ENCODE measurements around the gene PHF11. TPM values are rescaled to one million over a fixed set of nuclear protein-coding genes. Genes with fewer than 3 reads are reported as not detected.

Gene PHF11
- total and polyA plus RNA-seq, 2 of the 8 experiments (the other 6 are each of a cell fraction or from before 2014, with no cell fraction given): 6.1 to 8.1 TPM

DNA sequence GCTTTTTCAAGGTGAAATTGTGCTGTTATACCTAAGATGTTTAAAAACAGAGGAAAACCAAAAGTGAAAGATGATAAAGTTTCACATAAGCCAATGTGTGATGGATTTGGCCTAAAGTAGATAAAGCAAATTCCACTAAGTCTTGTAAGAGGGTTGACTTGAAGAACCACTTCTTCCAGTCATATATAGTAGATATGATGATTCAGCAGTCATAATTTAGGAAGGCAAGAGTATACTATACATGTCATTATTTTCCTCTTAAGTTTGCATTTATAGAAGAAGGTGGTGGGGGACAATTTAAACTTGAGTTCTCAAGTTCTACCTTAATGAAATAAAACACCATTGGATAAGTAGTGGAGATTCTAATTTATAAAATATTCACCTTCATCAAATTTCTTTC is 37.3 kb downstream of the PHF11 start:
- Histone ChIP-seq H3K4me3 (ENCODE audit: extremely low read depth in 1 of 4, insufficient read depth in 2 of 4, low read depth in 3 of 4, low read length in 4 of 4) (no peak overlapping the region), H3K79me2 (ENCODE audit: control insufficient read depth in 1 of 2, insufficient read depth in 2 of 2, low read length in 2 of 2) (no peaks in the 10 kb centered on the region), H3K4me2 (ENCODE audit: insufficient read depth in 1 of 2, low read depth in 2 of 2, low read length in 2 of 2) (no peak overlapping the region), H3K9me3 (ENCODE audit: insufficient read depth in 2 of 2, low read depth in 1 of 2, low read length in 1 of 2) (no peaks in the 10 kb centered on the region), H3K27ac (ENCODE audit: low read depth, low read length) (no peak overlapping the region), H3K18ac (ENCODE audit: extremely low read depth, low read length) (no peak overlapping the region), H2BK12ac (ENCODE audit: low read depth, low read length) (no peak overlapping the region), H3K56ac (replicated peaks; ENCODE audit: insufficient read length, low read depth, low read length) (no peak overlapping the region), H3K23ac (ENCODE audit: insufficient read length) (no peak overlapping the region), H3K14ac (ENCODE audit: insufficient read length) (no peak overlapping the region), H3K27me3 (replicated peaks in 1 of 4; ENCODE audit: control insufficient read depth in 3 of 4, extremely low read depth in 1 of 4, insufficient read depth in 3 of 4, low read length in 3 of 4) (no peaks in the 10 kb centered on the region), H4K20me1 (replicated peaks in 1 of 2; ENCODE audit: control insufficient read depth in 1 of 2, insufficient read depth in 2 of 2, low read length in 2 of 2) (peaks cover 0 to 2% of the 10 kb centered on the region in 2 experiments), H4K5ac (ENCODE audit: insufficient read length, low read depth, low read length) (no peak overlapping the region), H4K8ac (ENCODE audit: extremely low read depth, insufficient read depth, low read length) (no peak overlapping the region), H2BK20ac (ENCODE audit: low read length) (no peak overlapping the region), H3K79me1 (ENCODE audit: low read depth, low read length) (no peaks in the 10 kb centered on the region), H2AFZ (ENCODE audit: low read length) (no peak overlapping the region), H3K23me2 (ENCODE audit: low read depth, low read length) (no peaks in the 10 kb centered on the region), H3K36me3 (ENCODE audit: control insufficient read depth in 2 of 4, insufficient read depth in 4 of 4, low read length in 3 of 4) (peaks cover 0 to 17% (median 3%) of the 10 kb centered on the region in 4 experiments; a peak in 4 of 8 replicates), H2BK5ac (ENCODE audit: low read depth, low read length) (no peak overlapping the region), H2BK120ac (replicated peaks; ENCODE audit: low read depth, low read length) (no peak overlapping the region), H2BK15ac (ENCODE audit: low read length) (no peak overlapping the region), H4K91ac (replicated peaks; ENCODE audit: insufficient read length, low read length) (no peak overlapping the region), H3K4ac (replicated peaks; ENCODE audit: insufficient read length, low read depth, low read length) (no peak overlapping the region), H3K9ac (replicated peaks in 1 of 4; ENCODE audit: extremely low read depth in 1 of 4, low read depth in 3 of 4, low read length in 3 of 4) (no peak overlapping the region), H2AK5ac (ENCODE audit: low read depth, low read length) (no peak overlapping the region), H3K4me1 (replicated peaks in 1 of 4; ENCODE audit: control insufficient read depth in 3 of 4, insufficient read depth in 4 of 4, low read length in 3 of 4) (no peaks in the 10 kb centered on the region)
- no peak for FAIRE-seq
- CTCF ChIA-PET (ENCODE audit: partially characterized antibody): interaction anchor here (1.0 kb wide), 1 partner anchor 27 kb away, joined by 4 read pairs; no protein-coding TSS in a partner anchor
- DNase-seq (ENCODE audit: low read depth in 1 of 2, low spot score in 2 of 2): no peak
- TF ChIP-seq MAFK (IDR thresholded peaks at IDR 0.05; ENCODE audit: low read depth, low read length) (no peak), EZH2 (IDR thresholded peaks at IDR 0.05; ENCODE audit: low read depth, low read length, severe bottlenecking) (no peak), NANOG (IDR thresholded peaks at IDR 0.05; ENCODE audit: insufficient read depth, low read depth, low read length, poor library complexity, severe bottlenecking) (no peak)
- POLR2A ChIA-PET (ENCODE audit: partially characterized antibody): no interaction called here
